GM10248 (cell line): ENCODE data around the gene ZNF516.

Source experiments
- CTCF ChIA-PET: fragments of 300-600 bp; sonication (Branson Sonifier 250); formaldehyde crosslinking; extraction: SDS; loops from one replicate; lab custom pipeline; 2021; ENCODE audit warnings: antibody characterized with exemption; lab: Yijun Ruan, JAX
- POLR2A ChIA-PET: fragments of 350-650 bp; sonication (Branson Sonifier 250); formaldehyde crosslinking; extraction: SDS; loops from one replicate; lab custom pipeline; 2020; ENCODE audit warnings: antibody characterized with exemption; lab: Yijun Ruan, JAX
- DNase-seq: peaks from one replicate; pipeline ENCODE4 v3.0.0; 2012; ENCODE audit errors: extremely low spot score
- CTCF ChIP-seq: IDR thresholded peaks from 2 replicates; pipeline ENCODE4 v1.5.1; 2012; ENCODE audit warnings: mild to moderate bottlenecking, low read depth; ENCODE audit errors: extremely low read depth, missing control alignments, control extremely low read depth

Gene ZNF516

GRCh38 chr18:76445741-76446232, 49.3 kb downstream of the ZNF516 start:
- TF ChIP-seq CTCF = no peak
- CTCF ChIA-PET = no interaction called here
- no peak for DNase-seq
- POLR2A ChIA-PET = no interaction called here

- TF ChIP-seq CTCF = no peak
- DNase-seq = no peak
- POLR2A ChIA-PET = no interaction called here
- CTCF ChIA-PET = no interaction called here
Observed at GRCh38 chr18:76445275-76445674, 49.8 kb downstream of the ZNF516 start.

- DNase-seq = no peak
- CTCF ChIA-PET = no interaction called here
- POLR2A ChIA-PET = no interaction called here
- TF ChIP-seq CTCF = no peak
Observed at GRCh38 chr18:76444446-76445105, 50.5 kb downstream of the ZNF516 start.

GRCh38 chr18:76443519-76444445, 51.3 kb downstream of the ZNF516 start:
- CTCF ChIA-PET = interaction anchor here (1.6 kb wide), 1 partner anchor 10 kb away, joined by 4 read pairs; no protein-coding TSS in a partner anchor
- no peak for DNase-seq
- POLR2A ChIA-PET = no interaction called here
- no peak for TF ChIP-seq CTCF

GRCh38 chr18:76442413-76443171, 52.5 kb downstream of the ZNF516 start:
- no peak for TF ChIP-seq CTCF
- POLR2A ChIA-PET = no interaction called here
- CTCF ChIA-PET = interaction anchor here (1.6 kb wide), 1 partner anchor 12 kb away, joined by 4 read pairs; no protein-coding TSS in a partner anchor
- DNase-seq = no peak
